HG02763 (cell line): ENCODE results near the gene BCAM.
"Not testable (repeated sequence)": the region's sequence is repeated elsewhere in the genome, so short reads cannot be mapped to it uniquely, and the experiment has no call there.

Experiments used
- ATAC-seq: cut with Tn5 transposase; IDR thresholded peaks from one replicate; pipeline ENCODE4 v1.9.1; 2021; ENCODE audit warnings: mild to moderate bottlenecking, moderate library complexity; ENCODE audit not compliant: unreplicated experiment

Gene BCAM

DNA sequence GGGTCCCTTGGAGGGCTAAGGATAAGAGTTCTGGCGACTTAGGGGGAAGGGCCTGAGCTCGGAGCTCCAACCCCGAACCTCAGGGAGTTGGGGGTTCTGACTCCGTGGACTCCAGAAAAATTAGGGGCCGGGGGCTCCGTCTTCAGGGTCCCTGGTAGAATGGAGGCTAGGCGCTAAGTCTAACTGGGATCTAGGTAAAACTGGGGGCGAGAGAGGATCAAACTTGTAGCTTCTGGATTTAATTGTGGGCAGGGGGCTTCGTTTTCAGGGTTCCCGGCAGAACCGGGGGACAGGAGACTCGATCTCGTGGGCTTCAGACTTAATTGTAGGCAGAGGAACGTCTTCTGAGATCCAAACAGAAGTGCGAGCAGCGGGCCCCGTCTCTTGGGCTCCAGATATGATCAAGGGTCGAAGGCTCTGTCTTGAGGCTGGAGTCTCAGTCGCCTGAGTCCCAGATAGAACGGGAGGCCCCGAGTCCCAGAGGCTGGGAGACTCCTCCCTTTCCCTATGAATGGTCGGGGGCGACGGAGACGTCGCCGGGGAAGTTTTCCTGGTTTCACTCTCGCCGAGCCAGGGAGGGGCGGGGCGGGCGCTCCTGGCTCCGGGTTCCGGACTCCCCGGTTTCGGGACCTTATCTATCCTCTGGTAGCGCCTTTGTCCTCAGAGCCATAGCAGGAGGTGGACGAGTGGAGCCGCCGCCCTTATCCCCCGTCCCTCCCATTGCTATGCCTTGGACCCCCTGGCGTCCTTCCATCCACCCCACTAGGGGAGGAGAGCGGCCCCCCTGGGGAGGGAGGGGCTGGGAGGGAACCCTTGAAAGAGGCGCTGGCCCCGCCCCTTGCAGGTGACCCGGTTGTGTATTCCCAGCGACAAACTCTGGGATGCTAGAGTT is 38.5 kb downstream of the BCAM start:
- no peak for ATAC-seq

DNA sequence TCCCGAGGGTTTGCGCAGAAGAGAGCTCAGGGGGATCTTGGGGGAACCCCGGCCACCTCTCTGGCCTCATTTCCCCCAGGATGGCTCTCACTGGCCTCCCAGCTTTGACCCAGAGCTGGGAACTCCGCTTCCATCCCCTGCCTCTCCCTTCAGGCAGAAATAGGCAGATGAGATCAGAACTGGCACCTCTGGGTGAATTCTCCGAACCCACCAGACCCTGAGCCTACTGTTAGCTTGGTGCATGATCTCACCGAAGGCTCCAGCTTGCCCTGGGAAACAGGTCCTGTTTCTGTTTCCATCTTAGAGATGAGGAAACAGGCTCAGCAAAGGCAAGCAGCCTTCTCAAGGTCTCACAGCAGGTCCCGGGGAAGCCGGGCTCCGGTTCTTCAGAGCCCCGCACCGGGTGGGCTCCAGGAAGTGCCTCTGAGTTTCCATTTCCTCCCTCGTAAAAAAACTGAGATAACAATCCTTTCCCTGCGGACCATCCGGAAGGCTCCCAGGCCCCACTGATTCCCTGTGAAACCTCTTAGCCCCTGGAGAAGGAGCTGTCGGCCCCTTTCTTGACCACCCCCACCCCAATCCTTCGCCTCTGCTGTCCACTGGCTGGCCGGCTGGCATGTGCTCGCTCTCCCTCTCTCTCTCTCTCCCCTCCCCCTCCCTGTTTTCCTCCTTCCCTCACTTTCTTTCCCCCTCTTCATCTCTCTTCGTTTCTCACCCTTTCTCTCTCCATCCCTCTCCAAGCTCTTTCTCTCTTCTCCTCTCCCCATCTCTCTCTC is 39.3 kb downstream of the BCAM start:
- ATAC-seq, result no peak

DNA sequence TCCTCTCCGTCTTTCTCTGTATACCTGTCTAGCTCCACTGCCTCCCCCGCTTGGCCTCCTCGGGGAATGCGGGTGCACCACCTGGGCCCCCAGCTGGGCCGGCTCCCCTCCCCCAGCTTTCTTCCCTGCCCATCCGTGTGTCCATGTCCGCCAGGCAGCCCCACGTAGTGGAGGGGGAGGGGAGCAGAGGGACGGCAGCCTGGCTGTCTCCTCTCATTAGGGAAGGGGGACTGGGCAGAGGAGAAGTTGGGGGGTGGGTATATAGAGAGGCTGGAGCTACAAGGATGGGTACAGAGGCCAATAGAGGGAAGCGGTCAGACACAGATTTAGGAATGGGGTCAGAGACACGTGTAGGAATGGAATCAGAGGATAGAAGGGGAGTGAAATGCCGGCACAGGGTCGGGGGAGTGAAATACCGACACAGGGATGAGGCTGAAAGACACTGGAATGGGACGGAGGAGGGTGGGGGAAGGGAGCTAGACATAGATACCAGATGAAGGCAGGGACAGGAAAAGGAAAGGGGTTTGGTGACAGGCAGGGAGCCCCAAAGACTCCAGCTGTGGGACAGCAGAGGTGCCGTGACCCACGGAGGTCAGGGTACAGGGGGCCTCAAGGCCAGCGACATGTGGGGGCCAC is 40.0 kb downstream of the BCAM start:
- no peak for ATAC-seq

DNA sequence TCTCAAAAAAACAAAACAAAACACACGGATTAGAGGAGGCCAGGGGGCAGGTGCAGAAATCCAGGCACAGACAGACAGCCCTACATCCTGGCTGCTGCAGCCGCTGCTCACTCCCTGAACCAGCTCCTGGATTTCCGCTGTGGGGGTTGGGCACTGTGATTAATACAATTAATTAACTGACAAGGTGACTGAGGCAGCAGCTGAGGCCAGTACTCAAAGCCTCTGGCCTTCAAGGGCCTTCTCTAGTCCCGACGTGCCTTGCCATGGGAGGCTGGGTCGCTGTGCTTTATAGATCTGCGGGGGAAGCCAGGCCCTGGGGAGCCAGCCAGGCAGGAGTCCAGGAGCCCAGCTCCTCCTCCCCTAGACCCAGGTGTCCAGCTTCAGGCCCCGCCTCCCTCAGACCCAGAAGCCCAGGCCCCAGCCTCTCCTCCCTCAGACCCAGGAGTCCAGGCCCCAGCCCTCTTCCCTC is 41.8 kb downstream of the BCAM start:
- no peak for ATAC-seq

DNA sequence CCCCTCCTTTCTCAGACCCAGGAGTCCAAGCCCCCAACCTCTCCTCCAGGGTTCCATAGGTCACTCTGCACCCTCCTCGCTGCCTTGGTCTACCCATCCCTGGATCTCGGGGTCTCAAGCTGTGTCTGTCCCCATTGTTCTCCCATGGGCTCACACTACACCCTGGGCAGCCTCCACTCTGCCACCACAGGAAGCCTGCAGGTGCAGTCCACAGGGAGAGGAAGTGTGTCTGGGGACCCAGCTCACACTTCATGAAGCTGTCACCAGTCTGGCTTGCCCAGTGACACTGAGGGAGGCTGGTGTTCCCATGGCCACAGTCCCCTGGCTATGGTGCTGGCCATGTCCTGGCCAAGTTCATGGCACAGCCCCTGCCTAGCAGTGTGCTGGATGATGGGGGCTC is 42.5 kb downstream of the BCAM start:
- no peak for ATAC-seq

DNA sequence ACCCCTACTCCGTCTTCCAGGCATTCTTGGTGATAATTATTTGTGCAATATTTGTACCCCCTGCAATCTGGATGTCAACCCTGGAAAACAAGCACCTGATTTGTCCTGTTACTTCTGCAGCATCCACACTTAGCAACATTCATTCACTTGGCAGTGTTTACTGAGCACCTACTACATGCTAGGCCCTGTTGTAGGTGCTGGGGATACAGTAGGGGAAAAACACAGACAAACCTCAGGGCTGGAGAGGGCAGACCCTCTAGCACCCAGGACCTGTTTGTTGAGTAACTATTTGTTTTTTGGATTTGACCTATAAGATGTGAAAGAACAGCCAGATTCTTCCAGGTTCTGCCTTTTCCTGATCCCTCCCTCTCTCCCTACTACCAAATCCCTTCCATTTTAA is 46.7 kb downstream of the BCAM start:
- ATAC-seq, result no peak

DNA sequence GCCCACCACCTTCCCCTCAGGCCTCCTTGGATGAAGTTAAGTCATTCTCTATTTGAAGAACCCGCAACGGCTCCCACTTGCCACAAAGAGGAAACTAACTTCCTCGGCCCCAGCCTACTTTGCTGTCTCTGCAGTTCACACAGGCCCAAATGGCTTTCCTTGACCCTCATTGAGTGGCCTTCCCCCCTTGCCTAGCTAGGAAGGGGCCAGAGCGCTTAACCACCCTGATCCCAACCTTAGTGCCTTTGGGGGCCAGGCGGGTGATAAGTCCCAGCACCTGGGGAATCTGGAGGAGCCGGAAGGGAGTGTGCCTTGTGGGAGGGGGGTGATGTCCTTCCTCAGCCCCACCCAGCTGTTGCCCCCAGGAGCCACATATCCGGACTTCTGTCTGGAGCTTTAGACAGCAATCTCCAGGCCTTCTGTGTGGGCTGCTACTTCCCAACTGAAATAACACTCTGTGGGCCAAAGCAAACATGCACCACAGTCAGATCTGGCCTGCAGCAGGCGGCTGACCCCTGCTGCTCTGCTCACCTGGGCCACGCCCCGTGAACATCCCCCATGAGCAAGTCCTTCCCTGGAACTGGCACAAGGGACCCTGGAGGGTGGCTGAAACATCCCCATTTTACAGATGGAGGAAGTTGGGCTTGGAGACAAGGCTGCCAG is 47.6 kb downstream of the BCAM start:
- no peak for ATAC-seq

DNA sequence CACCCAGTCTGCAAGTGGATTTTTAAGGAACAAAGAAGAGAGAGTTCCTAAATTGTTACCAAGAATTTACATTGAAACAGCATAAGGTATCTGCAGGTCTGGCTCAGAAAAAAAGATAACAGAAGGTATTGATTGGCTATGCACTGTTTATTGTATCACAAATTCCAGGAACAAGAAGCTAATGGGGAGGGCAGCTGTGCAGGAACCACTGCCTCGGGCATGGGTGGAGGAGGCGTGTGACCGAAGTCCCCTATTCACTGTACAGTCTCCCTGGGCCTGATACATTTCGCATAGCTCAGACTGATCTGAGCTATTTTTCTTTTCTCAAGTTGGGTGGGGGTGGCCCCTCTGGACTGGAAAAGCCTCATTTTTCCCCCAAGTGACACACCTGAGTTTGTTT is 48.9 kb downstream of the BCAM start:
- no peak for ATAC-seq

DNA sequence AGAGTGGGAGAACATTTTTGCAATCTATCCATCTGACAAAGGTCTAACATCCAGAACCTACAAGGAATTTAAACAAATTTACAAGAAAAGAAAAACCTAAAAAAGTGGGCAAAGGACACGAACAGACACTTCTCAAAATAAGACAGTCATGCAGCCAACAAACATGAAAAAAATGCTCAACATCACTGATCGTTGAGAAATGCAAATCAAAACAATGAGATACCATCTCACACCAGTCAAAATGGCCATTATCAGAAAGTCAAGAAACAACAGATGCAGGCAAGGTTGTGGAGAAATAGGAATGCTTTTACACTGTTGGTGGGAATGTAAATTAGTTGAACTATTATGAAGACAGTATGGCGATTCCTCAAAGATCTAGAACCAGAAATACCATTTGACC is 52.7 kb downstream of the BCAM start:
- ATAC-seq, result not testable (repeated sequence)

DNA sequence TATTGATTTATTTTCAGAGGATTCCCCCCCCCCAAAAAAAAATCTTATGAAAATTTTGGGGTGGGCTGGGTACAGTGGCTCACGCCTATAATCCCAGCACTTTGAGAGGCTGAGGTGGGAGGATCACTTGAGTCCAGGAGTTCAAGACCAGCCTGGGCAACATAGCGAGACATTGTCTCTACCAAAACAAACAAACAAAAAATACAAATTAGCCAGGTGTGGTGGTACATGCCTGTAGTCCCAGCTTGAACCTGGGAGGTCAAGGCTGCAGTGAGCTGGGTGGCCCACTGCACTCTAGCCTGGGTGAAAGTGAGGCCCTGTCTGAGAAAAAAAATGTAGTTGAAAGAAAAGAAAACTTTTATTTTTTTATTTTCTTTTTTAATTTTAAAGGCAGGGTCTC is 55.1 kb downstream of the BCAM start:
- ATAC-seq, result no peak

DNA sequence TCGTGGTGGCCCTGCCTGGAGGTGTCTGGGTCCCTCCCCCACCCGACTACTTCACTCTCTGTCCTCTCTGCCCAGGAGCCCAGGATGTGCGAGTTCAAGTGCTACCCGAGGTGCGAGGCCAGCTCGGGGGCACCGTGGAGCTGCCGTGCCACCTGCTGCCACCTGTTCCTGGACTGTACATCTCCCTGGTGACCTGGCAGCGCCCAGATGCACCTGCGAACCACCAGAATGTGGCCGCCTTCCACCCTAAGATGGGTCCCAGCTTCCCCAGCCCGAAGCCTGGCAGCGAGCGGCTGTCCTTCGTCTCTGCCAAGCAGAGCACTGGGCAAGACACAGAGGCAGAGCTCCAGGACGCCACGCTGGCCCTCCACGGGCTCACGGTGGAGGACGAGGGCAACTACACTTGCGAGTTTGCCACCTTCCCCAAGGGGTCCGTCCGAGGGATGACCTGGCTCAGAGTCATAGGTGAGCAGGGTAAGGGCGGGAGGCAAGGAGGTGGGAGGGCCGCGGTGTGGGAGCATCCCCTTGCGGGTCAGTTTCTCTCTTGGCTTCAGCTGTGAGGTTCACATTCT is 56.4 kb downstream of the BCAM start:
- ATAC-seq, result no peak

DNA sequence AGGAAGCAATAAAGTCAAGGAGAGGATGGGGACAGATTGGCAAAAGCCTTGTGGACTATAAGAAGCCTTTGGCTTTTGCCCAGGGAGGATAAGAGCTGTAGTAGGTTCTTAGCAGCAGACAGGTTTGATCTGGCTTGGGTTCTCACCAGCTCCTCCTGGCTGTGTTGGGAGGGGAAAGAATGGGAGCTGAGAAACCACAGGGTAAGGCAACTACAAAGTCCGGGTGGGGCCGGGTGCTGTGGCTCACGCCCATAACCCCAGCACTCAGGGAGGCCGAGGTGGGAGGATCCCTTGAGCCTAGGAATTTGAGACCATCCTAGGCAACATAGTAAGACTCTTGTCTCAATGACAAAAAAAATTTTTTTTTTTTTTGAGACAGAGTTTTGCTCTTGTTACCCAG is 57.8 kb downstream of the BCAM start:
- no peak for ATAC-seq

DNA sequence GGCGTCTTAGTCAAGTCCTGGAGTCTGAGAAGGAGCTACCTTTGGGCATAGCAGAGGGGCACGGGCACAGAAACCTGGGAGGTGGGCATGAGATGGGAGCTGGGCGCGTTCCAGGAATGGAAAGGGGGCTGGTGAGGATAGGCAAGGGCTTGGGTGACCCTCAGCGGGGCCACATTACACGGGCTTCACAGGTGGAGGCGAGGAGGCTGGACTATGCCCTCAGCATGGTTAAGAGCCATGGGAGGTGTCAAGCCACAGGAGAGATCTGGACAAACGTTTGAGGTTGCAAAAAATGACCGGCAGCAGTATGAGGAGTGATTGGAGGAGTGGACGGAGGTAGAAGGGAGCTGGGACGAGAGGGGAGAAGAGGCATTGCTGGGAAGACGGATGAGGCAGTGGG is 58.7 kb downstream of the BCAM start:
- no peak for ATAC-seq

DNA sequence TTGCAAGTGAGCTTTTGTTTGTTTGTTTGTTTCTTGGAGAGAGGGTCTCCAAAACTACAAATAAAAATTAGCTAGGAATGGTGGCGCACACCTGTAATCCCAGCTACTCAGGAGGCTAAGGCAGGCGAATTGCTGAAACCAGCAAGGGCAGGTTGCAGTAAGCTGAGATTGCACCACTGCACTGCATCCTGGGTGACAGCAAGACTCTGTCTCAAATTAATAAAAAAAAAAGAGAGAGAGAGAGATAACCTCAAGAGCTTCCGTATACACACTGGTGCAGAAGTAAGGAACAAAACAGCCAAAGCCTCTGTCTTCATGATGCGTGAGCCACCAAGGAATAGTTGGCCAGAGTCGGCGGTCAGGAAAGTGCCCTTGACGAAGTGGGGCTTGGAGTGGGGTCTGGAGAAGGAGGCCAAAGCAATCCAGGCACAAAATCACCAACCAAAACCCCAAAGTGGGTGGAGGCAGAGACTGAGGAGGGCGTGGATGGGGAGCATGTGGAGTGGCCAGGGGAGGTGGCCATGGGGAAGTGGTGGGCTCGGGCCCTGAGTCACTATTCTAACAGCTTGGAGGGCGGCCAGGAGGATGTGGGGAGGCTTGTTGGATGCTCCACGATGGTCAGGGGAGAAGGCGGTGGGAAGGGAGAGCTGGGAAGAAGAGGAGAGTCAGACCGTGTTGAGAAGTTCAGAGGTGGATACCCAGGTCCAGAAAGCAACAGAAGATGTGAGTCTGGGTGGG is 61.0 kb downstream of the BCAM start:
- no peak for ATAC-seq
